ENCODE results near the gene FBLL1.

GRCh38 chr5:168580227-168580508 is 51.1 kb downstream of the FBLL1 start:
- TF ChIP-seq CTCF (IDR thresholded peaks at IDR 0.05; ENCODE audit: insufficient read depth, low read depth, low read length) (no peak), EZH2 (IDR thresholded peaks at IDR 0.05; ENCODE audit: insufficient read depth, low read length) (no peak)
